Esophagus muscularis mucosa (tissue), 3 donors: ENCODE results near the gene FSHR.

Experiments
- CTCF ChIP-seq, 3 experiments: fragments of 200-600 bp in 2 of 3; fragments of 450-650 bp in 1 of 3; sonication (generic) in 2 of 3; IDR thresholded peaks; one replicate each; pipeline ENCODE4 v1.5.1; 2017 to 2019; ENCODE audit warnings: antibody characterized with exemption in 3 of 3, mild to moderate bottlenecking in 2 of 3, moderate library complexity in 1 of 3
- POLR2A ChIP-seq: fragments of 450-650 bp; IDR thresholded peaks from one replicate; pipeline ENCODE4 v1.6.1; 2017; ENCODE audit warnings: antibody characterized with exemption, moderate library complexity, mild to moderate bottlenecking, low read depth

- TF ChIP-seq CTCF (IDR thresholded peaks at IDR 0.05) (no peak), POLR2A (no peak)
Measured at GRCh38 chr2:48939232-48939631, 215.1 kb downstream of the FSHR start.
